Stimulated activated CD8-positive, alpha-beta memory T cell treated with anti-CD3 and anti-CD28 coated beads, Interleukin-12 subunit alpha, Interleukin-12 subunit beta, amount 100 ng/mL, for 1 hour (primary cell): ENCODE data around the gene DIAPH3.
"Not testable (repeated sequence)": the region's sequence is repeated elsewhere in the genome, so short reads cannot be mapped to it uniquely, and the experiment has no call there.

Source experiments
- DNase-seq: peaks from one replicate; pipeline ENCODE4 v3.0.0-alpha.2; 2020; ENCODE audit warnings: low read depth

Gene DIAPH3

GRCh38 chr13:60094385-60095088, 69.2 kb downstream of the DIAPH3 start:
- no peak for DNase-seq

GRCh38 chr13:60093425-60094019, 70.2 kb downstream of the DIAPH3 start:
- no peak for DNase-seq

GRCh38 chr13:60091573-60091972, 72.2 kb downstream of the DIAPH3 start:
- DNase-seq = no peak

- no peak for DNase-seq
Observed at GRCh38 chr13:60090574-60090973, 73.2 kb downstream of the DIAPH3 start.

- DNase-seq = not testable (repeated sequence)
Observed at GRCh38 chr13:60083780-60084179, 79.9 kb downstream of the DIAPH3 start.

GRCh38 chr13:60080850-60081249, 82.9 kb downstream of the DIAPH3 start:
- DNase-seq = no peak

GRCh38 chr13:60078226-60078625, 85.5 kb downstream of the DIAPH3 start:
- no peak for DNase-seq

GRCh38 chr13:60075850-60076249, 87.9 kb downstream of the DIAPH3 start:
- no peak for DNase-seq

GRCh38 chr13:60074397-60074796, 89.3 kb downstream of the DIAPH3 start:
- DNase-seq = no peak

- no peak for DNase-seq
Observed at GRCh38 chr13:60066226-60066625, 97.5 kb downstream of the DIAPH3 start.

GRCh38 chr13:60062502-60062901, 101.2 kb downstream of the DIAPH3 start:
- DNase-seq = no peak

GRCh38 chr13:60061737-60062136, 102.0 kb downstream of the DIAPH3 start:
- no peak for DNase-seq

- DNase-seq = no peak
Observed at GRCh38 chr13:60051754-60052285, 111.9 kb downstream of the DIAPH3 start.

GRCh38 chr13:60048353-60048752, 115.4 kb downstream of the DIAPH3 start:
- DNase-seq = not testable (repeated sequence)

- no peak for DNase-seq
Observed at GRCh38 chr13:60047918-60048317, 115.8 kb downstream of the DIAPH3 start.

- no peak for DNase-seq
Observed at GRCh38 chr13:60044321-60044720, 119.4 kb downstream of the DIAPH3 start.

- DNase-seq = no peak
Observed at GRCh38 chr13:60043262-60043661, 120.5 kb downstream of the DIAPH3 start.

- DNase-seq = not testable (repeated sequence)
Observed at GRCh38 chr13:60040668-60041067, 123.1 kb downstream of the DIAPH3 start.

GRCh38 chr13:60035874-60036273, 127.9 kb downstream of the DIAPH3 start:
- DNase-seq = no peak

- DNase-seq = no peak
Observed at GRCh38 chr13:60032851-60033250, 130.9 kb downstream of the DIAPH3 start.

- no peak for DNase-seq
Observed at GRCh38 chr13:60028021-60028420, 135.7 kb downstream of the DIAPH3 start.

GRCh38 chr13:60026286-60026685, 137.4 kb downstream of the DIAPH3 start:
- DNase-seq = no peak

GRCh38 chr13:60020288-60020687, 143.4 kb downstream of the DIAPH3 start:
- DNase-seq = no peak
